Posterior vena cava (tissue), 2 donors: ENCODE results near the gene MYH14. TPM values are rescaled to one million over a fixed set of nuclear protein-coding genes. Genes with fewer than 3 reads are reported as not detected.

Source experiments
- DNase-seq: peaks from one replicate; pipeline ENCODE4 v3.0.0-alpha.2; 2020; ENCODE audit warnings: low spot score
- intact Hi-C, 2 donors: fragments of 100-400 bp; cut with DNase I; formaldehyde crosslinking; loops; one replicate each; pipeline versions ENCODE4 v1.14.1 to v1.14.2; 2022 to 2023
- total RNA-seq, 2 donors: library from RNA; stranded (reverse); fragmentation: NEBNext Ultra II Directional; extraction: Animal tissue kit (Norgen Biotek cat#: 25700); gene quantifications; one replicate each; pipeline ENCODE4 v1.2.1, GENCODE V29; 2021
- donor health status: DM: yes; HTN: yes; CAD: no.
- donor health status: DM: yes; HTN: yes; CAD: no.

The MYH14 gene
- total RNA-seq, 2 donors from 2014 or later: 0.60 to 0.62 TPM

DNA sequence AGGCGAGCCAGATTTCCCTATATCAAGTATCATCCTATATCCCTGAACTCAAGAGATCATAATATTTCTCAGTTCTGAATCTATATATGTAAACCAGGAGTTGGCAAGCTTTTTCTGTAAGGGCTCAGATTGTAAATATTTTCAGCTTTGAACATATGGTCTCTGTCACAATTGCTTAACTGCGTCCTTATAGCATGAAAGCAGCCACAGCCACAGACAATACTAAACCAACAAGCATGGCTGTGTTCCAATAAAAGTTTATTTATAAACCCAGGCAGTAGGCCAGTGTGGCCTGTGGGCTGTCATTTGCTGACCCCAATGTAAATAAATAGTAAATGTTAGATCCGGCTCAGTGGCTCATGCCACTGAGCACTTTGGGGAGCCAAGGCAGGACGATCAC, 12.2 kb upstream of the MYH14 start:
- DNase-seq: no peak
- intact Hi-C loops: no loop called here

DNA sequence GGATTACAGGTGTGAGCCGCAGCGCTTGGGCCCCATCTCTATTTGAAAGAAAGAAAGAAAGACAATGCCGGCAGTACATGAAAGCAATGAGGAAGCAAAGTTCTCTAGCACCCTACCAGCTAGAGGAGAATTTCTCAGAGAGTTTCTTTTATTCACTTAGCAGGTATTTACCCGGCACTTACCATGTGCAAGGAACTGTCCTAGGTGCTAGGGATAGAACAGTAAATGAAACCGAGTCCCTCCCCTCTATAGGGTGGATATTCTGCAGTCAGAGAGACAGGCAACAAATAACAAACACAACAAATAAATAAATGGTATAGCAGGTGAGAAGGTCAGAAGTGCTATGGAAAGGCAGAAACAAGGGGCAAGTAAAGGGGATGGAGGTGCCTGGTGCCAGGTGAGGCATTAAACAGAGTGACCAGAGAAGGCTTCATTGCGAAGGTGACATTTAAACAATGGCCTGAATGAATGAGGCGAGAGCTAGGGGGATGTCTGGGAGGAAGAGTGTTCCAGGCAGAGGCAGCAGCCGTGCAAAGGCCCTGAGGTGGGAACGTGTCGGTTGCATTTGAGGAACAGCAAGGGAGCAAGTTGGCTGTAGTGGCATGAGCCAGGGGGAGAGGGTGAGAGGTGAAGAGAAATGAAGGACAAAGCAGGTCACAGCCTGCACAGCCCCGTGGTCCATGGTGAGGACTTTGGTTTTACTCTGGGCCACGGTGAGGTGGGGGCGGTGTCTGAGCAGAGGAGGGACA, 10.8 kb upstream of the MYH14 start:
- DNase-seq: no peak
- intact Hi-C loops: no loop called here

- DNase-seq: no peak
- intact Hi-C loops: no loop called here
Observed at GRCh38 chr19:50195224-50195623, 8.2 kb upstream of the MYH14 start.

DNA sequence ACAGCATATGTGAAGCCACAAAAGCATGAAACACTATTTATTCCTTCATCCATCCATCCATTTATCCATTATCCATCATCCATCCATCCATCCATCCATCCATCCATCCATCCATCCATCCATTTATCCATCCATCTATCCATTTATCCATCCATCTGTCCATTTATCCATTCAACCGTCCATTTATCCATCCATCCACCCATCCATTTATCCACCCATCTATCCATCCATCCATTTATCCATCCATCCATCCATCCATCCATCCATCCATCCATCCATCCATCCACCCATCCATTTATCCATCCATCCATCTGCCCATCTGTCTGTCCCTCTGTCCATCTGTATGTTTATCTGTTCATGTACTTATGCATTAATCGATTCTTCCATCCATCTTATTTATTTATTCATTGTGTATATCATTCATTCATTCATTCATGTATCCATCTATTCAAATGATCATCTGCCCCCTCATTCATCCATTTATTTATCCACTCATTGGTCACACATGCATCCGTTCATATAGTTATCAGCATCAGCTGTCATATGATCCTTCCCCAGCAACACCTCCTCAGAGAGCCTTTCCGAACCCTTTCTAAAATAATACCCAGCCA, 7.0 kb upstream of the MYH14 start:
- DNase-seq: no peak
- intact Hi-C loops: no loop called here

DNA sequence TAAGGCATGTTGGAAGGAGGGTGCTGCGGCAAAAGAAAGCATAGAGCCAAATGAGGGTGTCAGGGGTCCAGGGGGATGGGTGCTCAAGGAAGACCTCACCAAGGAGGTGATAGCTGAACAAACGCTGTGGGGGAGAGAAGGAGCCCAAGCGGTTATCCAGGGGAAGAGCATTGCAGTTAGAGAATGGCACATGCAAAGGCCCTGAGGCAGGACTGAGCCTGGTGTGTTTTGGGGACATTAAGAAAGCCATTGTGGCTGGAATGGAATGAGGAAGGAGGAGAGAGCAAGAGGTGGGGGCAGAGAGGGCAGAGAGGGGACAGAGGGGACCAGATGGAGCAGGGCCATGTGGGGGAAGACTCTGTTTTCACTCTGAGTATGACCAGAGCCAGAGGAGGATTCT, 6.1 kb upstream of the MYH14 start:
- DNase-seq: no peak
- intact Hi-C loops: no loop called here

- intact Hi-C loops: no loop called here
- DNase-seq: no peak
Observed at GRCh38 chr19:50198431-50199258, 4.8 kb upstream of the MYH14 start.

DNA sequence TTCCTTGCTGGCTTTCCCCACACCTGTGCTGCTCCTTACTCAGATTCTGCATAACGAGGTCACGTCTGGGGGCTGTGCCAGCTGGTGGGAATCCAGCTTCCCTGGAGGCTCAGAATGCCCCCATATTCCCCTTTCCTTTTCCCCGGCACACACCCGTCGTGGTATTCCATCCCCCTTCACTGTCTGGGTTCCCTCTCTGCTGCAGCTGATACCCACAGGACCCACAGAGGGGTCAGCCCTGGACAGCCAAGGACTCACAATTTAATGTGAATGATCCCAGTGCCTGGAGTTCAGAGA, 4.2 kb upstream of the MYH14 start:
- DNase-seq: no peak
- intact Hi-C loops: no loop called here

DNA sequence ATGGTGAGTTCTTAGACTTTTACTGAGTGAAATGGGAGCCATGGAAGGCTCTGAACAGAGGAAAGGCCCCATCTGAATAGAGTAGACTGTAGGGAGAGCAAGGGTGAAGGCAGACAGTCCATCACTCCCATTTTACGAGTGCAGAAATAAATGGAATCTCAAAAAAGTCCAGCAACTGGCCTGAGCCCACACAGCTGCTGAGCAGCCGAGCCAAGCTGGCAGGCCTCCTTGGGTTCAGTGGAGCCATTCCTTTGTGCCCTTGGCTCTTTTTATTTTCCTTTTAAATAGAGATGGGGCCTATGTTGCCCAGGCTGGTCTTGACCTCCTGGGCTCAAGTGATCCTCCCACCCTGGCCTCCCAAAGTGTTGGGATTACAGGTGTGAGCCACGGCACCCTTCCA, 1.0 kb upstream of the MYH14 start:
- intact Hi-C loops: no loop called here
- no peak for DNase-seq

DNA sequence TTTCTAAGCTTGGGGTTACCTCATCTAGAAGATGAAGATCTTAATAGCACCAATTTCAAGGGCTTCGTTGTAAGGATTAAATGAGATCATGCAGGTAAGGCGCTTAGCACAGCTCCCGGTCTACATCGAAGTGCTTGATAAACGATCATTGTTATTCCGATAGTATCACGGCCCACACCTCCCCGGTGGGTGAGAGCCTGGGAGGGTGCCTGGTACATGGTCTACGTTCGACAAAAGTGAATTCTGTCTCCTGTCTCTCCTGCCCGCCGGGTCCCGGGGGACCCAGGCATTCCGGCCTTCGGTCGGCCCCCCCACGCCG, 501 bp upstream of the MYH14 start:
- no peak for DNase-seq
- intact Hi-C loops: no loop called here

DNA sequence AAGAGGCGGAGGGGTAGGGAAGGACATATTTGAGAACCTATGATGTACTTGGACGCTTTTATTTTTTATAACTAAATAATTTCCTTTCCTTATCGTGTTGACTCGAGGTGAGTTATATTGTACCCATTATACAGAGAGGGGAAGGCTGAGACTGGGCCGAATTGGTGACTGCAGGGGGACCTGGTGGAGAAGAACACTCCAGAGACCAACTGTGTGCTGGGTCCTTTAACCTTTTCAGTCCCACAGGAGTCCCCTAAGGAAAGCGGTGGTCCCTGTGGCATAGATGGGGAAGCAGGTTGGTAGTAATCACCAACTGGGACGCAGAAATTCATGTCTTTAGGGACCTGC, 633 bp downstream of the MYH14 start:
- DNase-seq: no peak
- intact Hi-C loops: no loop called here

- intact Hi-C loops: no loop called here
- no peak for DNase-seq
Observed at GRCh38 chr19:50204811-50205675, 1.6 kb downstream of the MYH14 start.

GRCh38 chr19:50205681-50206138, 2.3 kb downstream of the MYH14 start:
- DNase-seq: no peak
- intact Hi-C loops: no loop called here

DNA sequence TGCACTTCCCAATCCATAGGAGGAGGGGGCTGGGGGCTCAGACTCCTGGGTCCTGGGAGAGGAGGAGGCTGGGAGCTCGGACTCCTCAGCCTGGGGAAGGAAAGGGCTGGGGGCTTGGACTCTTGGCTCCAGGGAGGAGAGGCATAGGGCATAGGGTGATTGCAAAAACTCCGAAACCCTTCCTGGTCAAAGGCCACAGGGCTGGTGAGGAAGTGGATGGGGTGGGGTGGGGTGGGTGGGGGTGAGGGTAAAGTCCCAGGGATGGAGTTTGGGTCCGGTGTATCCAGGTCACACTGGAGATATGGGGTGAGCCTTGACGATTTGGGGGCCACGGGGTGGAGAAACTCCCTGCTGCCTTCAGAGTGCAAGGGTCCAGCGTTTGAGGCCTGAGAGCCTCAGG, 2.8 kb downstream of the MYH14 start:
- no peak for DNase-seq
- intact Hi-C loops: no loop called here

DNA sequence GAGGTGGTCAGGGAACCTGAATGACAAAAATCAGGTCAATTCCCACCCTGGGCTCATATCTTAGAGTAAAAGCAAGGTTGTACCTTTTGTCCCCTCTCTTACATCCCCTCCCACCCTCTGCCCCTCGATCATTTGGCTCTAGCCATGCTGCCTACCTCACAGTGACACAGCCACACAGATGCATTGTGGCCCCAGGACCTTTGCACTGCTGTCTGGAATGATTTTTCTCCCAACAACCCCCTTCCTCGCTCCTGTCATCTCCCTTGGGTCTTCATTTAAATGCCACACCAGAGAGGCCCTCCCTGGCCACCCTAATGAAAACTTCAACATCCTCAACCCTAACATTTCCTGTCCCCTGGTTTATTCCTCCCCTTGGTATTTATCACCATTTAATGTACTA, 4.3 kb downstream of the MYH14 start:
- no peak for DNase-seq
- intact Hi-C loops: no loop called here

DNA sequence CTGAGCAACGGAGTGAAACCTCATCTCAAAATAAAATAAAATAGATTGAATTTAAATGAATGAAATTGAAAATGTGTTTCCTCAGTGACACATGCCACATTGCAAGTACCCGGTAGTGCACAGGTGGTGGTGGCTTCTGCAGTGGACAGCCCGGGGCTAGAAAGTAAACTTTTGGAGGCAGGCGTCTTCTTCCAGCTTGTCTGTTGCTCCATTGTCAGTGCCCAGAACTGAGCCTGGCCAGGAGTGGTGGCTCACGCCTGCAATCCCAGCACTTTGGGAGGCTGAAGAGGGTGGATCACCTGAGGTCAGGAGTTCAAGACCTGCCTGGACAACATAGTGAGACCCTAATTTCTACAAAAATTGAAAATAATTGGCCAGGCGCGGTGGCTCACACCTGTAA, 5.7 kb downstream of the MYH14 start:
- intact Hi-C loops: no loop called here

GRCh38 chr19:50210425-50210824, 7.0 kb downstream of the MYH14 start:
- DNase-seq: no peak
- intact Hi-C loops: no loop called here

More for the DNA sequence above, 5.7 kb downstream of the MYH14 start:
- DNase-seq: no peak

- DNase-seq: no peak
- intact Hi-C loops: no loop called here
Observed at GRCh38 chr19:50213925-50214324, 10.5 kb downstream of the MYH14 start.

GRCh38 chr19:50214699-50215543, 11.5 kb downstream of the MYH14 start:
- no peak for DNase-seq
- intact Hi-C loops: no loop called here

GRCh38 chr19:50215820-50216219, 12.4 kb downstream of the MYH14 start:
- DNase-seq: no peak
- intact Hi-C loops: no loop called here
